ENCODE measurements around the gene STX1B.
A peak's percentile ranks its signal among the peaks of the same experiment; 100 is the strongest.

The STX1B gene

DNA sequence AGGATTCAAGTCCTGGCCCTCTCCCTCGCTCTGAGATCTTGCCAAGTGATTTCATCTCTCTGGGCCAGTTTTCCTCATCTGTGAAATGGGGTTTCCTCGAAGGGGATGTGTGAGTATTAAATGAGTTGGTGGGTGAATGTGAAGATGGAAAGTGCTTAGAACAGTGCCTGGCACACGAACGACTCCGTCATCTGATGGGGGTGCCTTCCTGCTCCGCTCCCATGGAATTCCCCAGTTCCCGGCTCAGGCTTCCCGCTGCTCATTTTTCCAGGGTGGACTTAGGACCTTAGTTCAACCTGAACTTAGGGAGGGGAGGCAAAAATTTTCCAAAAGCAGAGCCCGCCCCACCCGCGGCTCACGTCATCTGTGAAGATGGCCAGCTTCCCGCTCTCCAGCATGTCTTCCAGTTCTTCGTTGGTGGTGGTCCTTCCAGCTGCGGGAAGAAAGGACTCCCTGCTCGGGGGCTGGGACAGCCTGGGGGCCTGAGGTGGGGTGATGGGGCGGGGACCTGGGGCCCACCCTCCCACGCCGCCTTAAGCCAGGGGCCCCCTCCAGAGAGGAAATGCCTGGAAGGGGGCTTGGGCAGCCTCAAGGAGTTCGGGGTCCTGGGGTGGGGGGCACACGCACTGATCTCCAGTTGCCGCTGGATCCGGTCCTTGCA is 14.0 kb downstream of the STX1B start:
- DNase-seq (ENCODE audit: low read depth): no peak

- DNase-seq (ENCODE audit: low read depth): no peak
These were observed 14.5 kb downstream of the STX1B start for GRCh38 chr16:30995927-30996323.

DNA sequence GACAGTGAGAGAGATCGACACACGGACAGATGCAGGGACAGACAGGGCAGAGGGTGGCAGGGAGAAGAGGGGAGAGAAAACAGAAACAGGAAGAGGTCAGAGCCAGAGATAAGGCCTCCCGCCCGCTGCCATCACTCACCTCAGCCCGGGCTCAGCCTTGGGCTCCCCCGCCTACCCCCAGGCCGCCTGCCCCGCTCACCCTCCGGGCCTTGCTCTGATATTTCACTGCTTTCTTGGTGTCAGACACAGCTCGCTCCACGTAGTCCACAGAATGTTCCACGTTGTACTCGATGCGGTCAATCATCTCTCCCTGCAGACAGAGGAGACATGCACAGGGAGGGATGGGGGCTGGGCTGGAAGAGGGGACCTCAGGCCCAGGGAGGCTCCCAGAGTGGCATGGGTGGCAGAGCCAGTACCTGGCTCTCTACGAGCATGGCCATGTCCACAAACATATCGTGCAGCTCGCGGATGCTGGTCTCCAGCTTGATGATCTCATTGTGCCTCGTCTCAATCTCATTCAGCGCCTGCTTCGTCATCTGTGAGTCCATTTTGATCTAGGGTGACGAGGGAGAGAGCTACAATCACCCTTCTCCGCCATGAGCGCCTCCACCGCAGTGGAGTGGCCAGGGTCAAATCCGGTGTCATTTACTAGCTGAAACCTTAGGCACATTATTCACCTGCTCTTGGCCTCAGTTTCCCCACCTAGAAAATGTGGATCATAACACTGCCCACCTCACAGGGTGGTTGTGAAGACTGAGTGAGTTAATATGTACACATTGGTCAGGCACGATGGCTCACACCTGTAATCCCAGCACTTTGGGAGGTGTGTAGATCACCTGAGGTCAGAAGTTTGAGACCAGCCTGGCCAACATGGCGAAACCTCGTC is 17.3 kb downstream of the STX1B start:
- DNase-seq (ENCODE audit: low read depth): no peak

DNA sequence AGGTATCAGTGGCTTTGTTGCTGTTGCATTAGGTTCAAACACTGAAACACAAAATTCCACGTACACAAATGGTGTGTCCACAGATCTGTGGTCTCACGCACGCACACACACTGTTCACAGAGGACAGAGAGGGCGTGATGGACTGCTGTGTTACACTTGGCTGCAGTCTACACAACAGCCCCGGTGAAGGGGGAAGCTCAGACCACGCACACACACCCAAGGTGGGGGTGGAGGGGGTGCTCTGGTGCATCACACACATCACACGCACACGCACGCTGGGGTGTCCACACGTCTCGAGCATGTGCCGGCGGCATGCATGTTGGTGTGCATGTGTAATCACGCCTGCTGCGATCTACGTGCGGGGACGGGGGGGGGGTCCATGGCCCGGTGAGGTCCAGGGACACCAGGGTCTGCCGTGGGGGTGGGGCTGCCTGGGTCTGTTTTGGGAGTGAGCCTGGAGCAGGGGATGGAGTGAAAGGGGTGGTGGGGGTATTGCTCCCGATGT is 18.1 kb downstream of the STX1B start:
- DNase-seq (ENCODE audit: low read depth): no peak

GRCh38 chr16:30991052-30991451 is 19.4 kb downstream of the STX1B start:
- no peak for DNase-seq (ENCODE audit: low read depth)

GRCh38 chr16:30990105-30990504 is 20.3 kb downstream of the STX1B start:
- DNase-seq (ENCODE audit: low read depth): no peak

DNA sequence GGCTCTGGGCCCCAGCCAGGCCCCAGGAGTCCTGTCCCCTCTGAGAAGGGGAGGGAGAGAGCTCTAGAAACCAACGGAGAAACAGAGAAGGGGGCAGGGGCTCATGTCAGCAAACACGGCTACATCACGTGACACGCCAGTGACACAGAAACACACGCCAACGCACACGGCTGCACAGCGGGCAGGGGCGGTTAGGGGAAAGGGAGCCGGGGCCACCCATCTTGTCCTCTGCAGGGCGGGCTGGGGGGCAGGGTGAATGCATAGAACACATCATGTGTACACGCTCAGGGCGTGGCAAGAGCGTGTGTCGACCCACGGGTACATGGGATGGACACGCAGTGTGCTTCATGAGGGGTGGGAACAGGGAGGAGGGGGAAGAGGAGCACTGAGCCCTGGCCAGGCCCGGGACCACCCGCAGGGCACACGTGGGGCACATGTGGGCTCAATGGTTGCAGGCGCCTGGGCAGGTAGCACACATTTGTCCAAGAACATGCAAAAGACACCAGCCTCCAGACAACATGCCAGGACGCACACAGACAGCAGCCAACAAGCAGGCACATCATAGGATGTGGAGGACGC is 20.9 kb downstream of the STX1B start:
- no peak for DNase-seq (ENCODE audit: low read depth)

GRCh38 chr16:30987581-30988190 is 22.8 kb downstream of the STX1B start:
- DNase-seq (ENCODE audit: low read depth): no peak

DNA sequence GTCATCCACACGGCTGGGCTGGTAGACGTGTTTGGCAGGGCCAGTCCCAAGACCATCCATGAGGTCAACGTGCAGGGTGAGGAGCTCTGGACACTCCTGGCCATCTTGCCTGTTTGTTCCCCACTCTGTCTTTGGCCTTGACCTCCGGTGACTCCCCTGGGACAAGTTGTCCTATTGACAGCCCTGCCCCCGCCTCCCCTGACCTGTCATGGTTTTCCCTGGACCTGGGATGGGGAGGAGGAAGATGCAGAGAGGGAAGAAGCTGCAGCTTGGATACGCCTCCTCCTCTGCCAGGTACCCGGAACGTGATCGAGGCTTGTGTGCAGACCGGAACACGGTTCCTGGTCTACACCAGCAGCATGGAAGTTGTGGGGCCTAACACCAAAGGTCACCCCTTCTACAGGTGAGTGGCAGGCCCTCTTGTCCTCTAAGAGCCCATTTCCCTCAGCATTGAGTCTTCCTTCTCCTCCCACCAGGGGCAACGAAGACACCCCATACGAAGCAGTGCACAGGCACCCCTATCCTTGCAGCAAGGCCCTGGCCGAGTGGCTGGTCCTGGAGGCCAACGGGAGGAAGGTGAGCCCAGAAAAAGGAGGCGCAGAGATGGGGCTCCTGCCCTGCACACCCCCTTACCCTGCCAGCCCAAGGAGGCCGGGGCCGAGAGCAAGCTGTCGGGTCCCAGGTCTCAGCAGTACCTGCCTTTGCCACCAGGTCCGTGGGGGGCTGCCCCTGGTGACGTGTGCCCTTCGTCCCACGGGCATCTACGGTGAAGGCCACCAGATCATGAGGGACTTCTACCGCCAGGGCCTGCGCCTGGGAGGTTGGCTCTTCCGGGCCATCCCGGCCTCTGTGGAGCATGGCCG is 24.1 kb downstream of the STX1B start:
- DNase-seq (ENCODE audit: low read depth): no peak

GRCh38 chr16:30985401-30986128 is 24.9 kb downstream of the STX1B start:
- no peak for DNase-seq (ENCODE audit: low read depth)

DNA sequence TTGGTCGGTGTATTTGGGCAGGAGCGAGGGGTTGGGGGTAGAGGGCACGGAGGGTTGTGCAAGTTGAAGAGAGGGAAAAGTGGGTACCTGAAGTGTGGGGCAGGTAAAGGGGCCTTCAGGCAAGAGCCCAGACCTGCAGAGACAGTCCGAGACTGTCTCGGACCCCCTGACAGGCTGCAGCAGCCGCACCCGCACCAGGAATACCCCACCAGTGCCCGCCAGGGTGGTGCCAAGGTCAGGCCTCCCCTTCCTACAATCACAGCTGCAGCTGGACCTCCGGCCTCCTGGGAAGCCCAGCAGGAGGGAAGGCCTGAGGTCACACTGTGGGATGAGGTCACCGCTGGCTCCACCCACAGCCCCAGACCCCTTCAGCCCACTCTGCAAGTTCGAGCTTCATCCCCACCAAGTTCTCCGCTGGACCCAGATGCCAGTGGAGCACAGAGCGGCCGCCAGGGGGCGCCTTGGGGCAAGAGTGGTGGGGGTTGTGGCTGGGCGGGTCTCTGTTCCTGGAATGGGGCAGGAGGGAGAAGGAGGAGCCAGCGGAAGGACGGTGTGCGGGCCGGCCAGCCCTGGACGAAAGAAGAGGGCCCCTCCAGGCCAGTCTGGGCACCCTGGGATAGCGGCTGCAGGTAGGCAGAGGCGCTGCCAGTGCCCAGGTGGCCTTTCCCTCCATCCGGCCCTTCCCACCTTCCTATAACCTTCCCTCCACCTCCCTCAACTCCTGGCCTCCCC is 25.6 kb downstream of the STX1B start, which contains the start of gene HSD3B7:
HSD3B7 (plus strand) TSS at position 539 of the 732 bp plus-strand sequence. CDS start 452 bp downstream, outside the sequence.
- DNase-seq (ENCODE audit: low read depth): peak; percentile 55

DNA sequence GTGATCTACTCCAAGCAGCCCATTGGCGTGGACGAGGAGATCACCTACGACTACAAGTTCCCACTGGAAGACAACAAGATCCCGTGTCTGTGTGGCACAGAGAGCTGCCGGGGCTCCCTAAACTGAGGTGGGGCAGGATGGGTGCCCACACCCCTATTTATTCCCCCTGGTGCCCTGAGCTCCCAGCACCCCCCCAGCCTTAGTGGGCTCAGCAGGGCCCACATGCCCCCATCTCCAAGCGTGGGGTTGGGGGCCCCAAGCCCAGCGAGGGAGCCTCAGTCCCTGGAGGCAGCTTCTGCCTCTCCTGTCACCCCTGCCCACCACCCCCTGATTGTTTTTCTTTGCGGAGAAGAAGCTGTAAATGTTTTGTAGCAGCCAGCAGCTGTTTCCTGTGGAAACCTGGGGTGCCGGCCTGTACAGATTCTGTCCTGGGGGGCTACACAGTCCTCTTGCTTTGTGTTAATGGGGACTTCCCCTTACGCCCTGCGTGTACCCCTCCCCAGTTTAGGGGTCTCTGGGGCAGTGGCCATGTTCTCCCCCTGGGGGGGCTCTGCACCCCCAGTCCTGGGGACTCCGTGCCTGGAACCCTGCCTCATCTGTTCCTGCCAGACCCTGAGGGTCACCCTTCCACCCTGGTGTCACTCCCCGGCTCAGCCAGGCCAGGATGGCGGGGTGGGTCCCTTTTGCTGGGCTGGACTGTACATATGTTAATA is 26.4 kb downstream of the STX1B start:
- no peak for DNase-seq (ENCODE audit: low read depth)

GRCh38 chr16:30983289-30983889 is 27.0 kb downstream of the STX1B start:
- no peak for DNase-seq (ENCODE audit: low read depth)

DNA sequence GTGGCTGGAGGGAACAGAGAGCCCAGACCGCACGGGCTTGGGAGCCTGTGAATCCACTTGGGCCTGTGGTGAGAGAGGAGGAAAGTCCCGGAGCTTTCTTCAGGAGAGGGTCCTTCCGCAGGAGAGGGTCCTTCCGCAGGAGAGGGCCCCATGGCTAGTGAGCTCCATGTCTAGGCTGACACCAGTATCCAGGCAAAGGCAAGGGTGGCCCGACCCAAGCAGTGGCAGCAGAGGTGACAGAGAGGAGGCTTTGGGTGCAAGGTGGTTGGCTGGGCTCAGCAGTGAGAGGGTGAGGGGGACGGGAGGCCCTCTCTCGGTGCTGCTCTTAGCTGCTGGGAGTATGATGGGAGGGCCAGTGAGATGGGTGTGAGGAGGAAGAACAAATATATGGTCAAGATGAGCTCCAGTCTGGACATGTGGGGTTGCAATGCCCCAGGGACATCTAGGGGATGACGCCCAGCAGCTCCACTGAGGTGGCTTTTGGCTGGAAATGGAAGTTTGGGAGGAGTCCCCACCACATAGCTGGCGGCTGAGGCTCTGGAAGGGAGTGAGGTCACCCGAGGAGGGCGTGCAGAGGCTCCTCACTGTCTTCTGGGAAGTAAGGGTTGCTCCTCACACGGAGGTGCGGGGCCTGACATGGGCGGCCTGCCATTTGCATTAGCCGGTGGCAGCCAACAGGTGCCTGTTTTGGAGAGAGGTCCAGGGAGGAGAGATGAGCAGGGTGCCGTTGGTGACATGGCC is 27.7 kb downstream of the STX1B start:
- DNase-seq (ENCODE audit: low read depth): no peak

- DNase-seq (ENCODE audit: low read depth): no peak
These were observed 29.5 kb downstream of the STX1B start for GRCh38 chr16:30980959-30981358.

DNA sequence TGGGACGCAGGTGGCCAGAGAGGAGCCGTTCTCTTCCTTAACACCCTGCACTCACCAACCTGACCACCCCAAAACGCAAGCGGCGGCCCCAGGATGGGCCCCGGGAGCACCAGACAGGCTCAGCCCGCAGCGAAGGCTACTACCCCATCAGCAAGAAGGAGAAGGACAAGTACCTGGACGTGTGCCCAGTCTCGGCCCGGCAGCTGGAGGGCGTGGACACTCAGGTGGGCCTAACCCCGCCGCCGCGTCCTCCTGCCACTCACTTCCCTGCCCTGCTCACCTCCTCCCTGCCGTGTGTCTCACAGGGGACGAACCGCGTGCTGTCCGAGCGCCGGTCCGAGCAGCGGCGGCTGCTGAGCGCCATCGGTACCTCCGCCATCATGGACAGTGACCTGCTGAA is 30.0 kb downstream of the STX1B start:
- DNase-seq (ENCODE audit: low read depth): no peak

DNA sequence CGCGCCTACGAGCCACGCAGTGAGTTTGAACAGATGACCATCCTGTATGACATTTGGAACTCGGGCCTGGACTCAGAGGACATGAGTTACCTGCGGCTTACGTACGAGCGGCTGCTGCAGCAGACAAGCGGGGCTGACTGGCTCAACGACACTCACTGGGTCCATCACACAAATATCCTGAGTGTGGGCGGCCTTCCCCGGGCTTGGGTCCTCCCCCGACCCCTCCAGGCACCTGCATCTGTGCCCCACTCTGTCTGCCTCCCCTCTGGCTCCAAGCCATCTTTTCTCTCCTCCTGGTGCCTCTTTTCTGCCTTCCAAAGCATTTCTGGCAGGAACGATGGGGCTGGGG is 30.4 kb downstream of the STX1B start:
- DNase-seq (ENCODE audit: low read depth): no peak

Measured in stimulated activated CD8-positive, alpha-beta memory T cell treated with anti-CD3 and anti-CD28 coated beads, Interleukin-12 subunit alpha, Interleukin-12 subunit beta, amount 100 ng/mL, for 4 hours (primary cell).